Measurements from ENCODE around the gene HHIPL1. TPM values are rescaled to one million over a fixed set of nuclear protein-coding genes. Genes with fewer than 3 reads are reported as not detected.

Gene HHIPL1
- total RNA-seq, 1 experiment from 2014 or later: 0.06 TPM

DNA sequence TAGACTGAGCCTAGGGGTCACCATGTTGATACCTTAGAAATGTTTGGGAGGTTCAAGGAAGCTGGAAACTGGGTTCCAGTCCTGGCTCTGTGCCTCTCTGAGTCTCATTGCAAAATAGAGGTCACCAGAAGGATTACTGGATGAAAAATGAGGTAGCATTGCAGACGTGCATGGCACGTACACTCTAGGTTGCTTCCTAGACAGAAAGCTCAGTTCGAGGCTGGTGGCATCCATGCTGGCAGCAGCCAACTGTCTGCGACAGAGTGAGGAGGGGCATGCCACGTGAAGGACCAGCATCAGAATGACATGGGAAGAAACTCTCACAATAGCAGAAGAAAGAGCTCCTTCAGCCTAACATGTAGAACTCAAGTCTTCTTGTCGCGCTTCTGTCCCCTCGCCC is 34.6 kb downstream of the HHIPL1 start:
- Histone ChIP-seq H3K27ac (ENCODE audit: low read depth, low read length, poor library complexity, severe bottlenecking) (no peak overlapping the region), H3K36me3 (ENCODE audit: insufficient read depth, low read length, poor library complexity, severe bottlenecking) (no peaks in the 10 kb centered on the region), H3K9me3 (ENCODE audit: low read depth, low read length, poor library complexity, severe bottlenecking) (peaks cover 19% of the 10 kb centered on the region), H3K27me3 (replicated peaks; ENCODE audit: insufficient read depth, low read depth, low read length, poor library complexity) (no peaks in the 10 kb centered on the region), H3K4me1 (ENCODE audit: insufficient read depth, low read length, poor library complexity, severe bottlenecking) (no peaks in the 10 kb centered on the region), H3K4me3 (ENCODE audit: low read depth, low read length, poor library complexity, severe bottlenecking) (no peak overlapping the region)
- intact Hi-C loops (cut with micrococcal nuclease; ENCODE audit: unreplicated experiment): no loop called here
- TF ChIP-seq, protein P1, sequence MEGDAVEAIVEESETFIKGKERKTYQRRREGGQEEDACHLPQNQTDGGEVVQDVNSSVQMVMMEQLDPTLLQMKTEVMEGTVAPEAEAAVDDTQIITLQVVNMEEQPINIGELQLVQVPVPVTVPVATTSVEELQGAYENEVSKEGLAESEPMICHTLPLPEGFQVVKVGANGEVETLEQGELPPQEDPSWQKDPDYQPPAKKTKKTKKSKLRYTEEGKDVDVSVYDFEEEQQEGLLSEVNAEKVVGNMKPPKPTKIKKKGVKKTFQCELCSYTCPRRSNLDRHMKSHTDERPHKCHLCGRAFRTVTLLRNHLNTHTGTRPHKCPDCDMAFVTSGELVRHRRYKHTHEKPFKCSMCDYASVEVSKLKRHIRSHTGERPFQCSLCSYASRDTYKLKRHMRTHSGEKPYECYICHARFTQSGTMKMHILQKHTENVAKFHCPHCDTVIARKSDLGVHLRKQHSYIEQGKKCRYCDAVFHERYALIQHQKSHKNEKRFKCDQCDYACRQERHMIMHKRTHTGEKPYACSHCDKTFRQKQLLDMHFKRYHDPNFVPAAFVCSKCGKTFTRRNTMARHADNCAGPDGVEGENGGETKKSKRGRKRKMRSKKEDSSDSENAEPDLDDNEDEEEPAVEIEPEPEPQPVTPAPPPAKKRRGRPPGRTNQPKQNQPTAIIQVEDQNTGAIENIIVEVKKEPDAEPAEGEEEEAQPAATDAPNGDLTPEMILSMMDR (conservative IDR thresholded peaks at IDR 0.05; ENCODE audit: low read depth, low read length): no peak
- TF ChIP-seq EZH2 (IDR thresholded peaks at IDR 0.05; ENCODE audit: borderline replicate concordance, low read depth, low read length, poor library complexity, severe bottlenecking): no peak
- CTCF ChIA-PET: no interaction called here
- DNase-seq (ENCODE audit: low spot score): no peak
- POLR2A ChIA-PET (ENCODE audit: low non-redundant PET): interaction anchor here (0.7 kb wide), 1 partner anchor 29 kb away, joined by 3 read pairs; no protein-coding TSS in a partner anchor
- BruUV-seq (replicated peaks): no TSS peak

DNA sequence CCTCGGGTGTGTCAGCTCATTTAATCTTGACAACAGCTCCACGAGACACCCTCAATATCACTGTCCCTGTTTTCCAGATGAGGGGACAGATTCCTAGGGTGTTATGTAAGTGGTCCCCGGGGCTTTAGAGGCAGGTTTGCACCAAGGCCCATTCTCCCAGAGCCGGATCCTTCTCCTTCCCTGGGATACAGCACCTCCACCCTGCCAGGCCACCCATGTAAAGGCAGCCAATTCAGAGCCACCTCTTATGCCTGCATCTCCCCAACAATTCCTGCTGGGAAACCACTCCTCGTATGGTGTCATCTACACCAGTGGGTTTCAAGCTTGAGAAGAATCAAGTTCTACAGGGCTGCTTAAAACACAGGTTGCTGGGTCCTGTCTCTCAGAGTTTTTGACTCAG is 35.1 kb downstream of the HHIPL1 start:
- no peak for TF ChIP-seq EZH2 (IDR thresholded peaks at IDR 0.05; ENCODE audit: borderline replicate concordance, low read depth, low read length, poor library complexity, severe bottlenecking)
- TF ChIP-seq, protein P1 (conservative IDR thresholded peaks at IDR 0.05; ENCODE audit: low read depth, low read length): no peak
- H3K27ac ChIP-seq (ENCODE audit: low read depth, low read length, poor library complexity, severe bottlenecking): no peak overlapping the region
- no peak overlapping the region for H3K4me3 ChIP-seq (ENCODE audit: low read depth, low read length, poor library complexity, severe bottlenecking)
- H3K36me3 ChIP-seq (ENCODE audit: insufficient read depth, low read length, poor library complexity, severe bottlenecking): no peaks in the 10 kb centered on the region
- H3K27me3 ChIP-seq (replicated peaks; ENCODE audit: insufficient read depth, low read depth, low read length, poor library complexity): no peaks in the 10 kb centered on the region
- POLR2A ChIA-PET (ENCODE audit: low non-redundant PET): interaction anchor here (0.7 kb wide), 1 partner anchor 29 kb away, joined by 3 read pairs; no protein-coding TSS in a partner anchor
- intact Hi-C loops (cut with micrococcal nuclease; ENCODE audit: unreplicated experiment): no loop called here
- DNase-seq (ENCODE audit: low spot score): no peak
- no peaks in the 10 kb centered on the region for H3K4me1 ChIP-seq (ENCODE audit: insufficient read depth, low read length, poor library complexity, severe bottlenecking)
- CTCF ChIA-PET: no interaction called here
- BruUV-seq (replicated peaks): no TSS peak
- H3K9me3 ChIP-seq (ENCODE audit: low read depth, low read length, poor library complexity, severe bottlenecking): peaks cover 19% of the 10 kb centered on the region

DNA sequence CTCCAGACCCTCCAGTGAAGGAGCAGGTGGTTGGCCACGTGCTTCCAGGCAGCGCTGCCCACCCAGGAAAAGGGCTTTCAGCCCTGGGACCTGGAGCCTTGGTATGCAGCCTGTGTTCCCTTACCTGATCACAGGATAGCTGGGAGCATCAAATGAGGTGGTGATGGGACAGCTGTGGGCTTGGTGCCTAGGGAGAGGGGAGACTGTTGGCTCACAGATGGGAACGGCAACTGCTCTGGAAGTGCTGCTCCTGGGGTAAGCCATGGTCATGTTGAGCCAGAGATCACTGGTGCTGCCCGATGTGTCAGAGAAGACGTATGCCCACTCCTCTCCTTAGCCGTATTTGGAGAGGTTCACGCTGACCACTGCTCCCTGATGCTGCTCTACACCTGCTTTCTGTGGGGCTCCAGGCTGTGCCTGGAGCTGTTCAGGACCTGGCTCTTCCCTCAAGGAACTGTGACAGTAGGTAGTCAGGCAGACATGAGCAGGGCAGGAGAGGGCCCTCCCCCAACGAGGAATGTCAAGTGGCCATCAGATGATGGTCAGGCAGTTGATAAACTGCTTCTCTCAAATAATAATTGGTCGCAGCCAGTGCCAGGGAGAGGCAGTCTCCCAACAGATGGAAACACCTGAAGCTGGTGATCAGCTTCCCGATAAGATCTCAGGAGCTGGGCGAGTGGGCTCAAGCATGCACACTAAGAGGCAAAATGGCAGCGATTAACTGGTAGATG is 36.3 kb downstream of the HHIPL1 start:
- POLR2A ChIA-PET (ENCODE audit: low non-redundant PET): no interaction called here
- intact Hi-C loops (cut with micrococcal nuclease; ENCODE audit: unreplicated experiment): no loop called here
- CTCF ChIA-PET: no interaction called here

More for the DNA sequence above, 36.3 kb downstream of the HHIPL1 start:
- TF ChIP-seq EZH2 (IDR thresholded peaks at IDR 0.05; ENCODE audit: borderline replicate concordance, low read depth, low read length, poor library complexity, severe bottlenecking): no peak
- TF ChIP-seq, protein P1 (conservative IDR thresholded peaks at IDR 0.05; ENCODE audit: low read depth, low read length): no peak
- Histone ChIP-seq H3K4me1 (ENCODE audit: insufficient read depth, low read length, poor library complexity, severe bottlenecking) (no peaks in the 10 kb centered on the region), H3K27me3 (replicated peaks; ENCODE audit: insufficient read depth, low read depth, low read length, poor library complexity) (no peaks in the 10 kb centered on the region), H3K4me3 (ENCODE audit: low read depth, low read length, poor library complexity, severe bottlenecking) (no peak overlapping the region), H3K9me3 (ENCODE audit: low read depth, low read length, poor library complexity, severe bottlenecking) (peaks cover 19% of the 10 kb centered on the region), H3K36me3 (ENCODE audit: insufficient read depth, low read length, poor library complexity, severe bottlenecking) (no peaks in the 10 kb centered on the region), H3K27ac (ENCODE audit: low read depth, low read length, poor library complexity, severe bottlenecking) (no peak overlapping the region)
- BruUV-seq (replicated peaks): no TSS peak
- DNase-seq (ENCODE audit: low spot score): no peak

Measured in A673 (cell line).